NCI-H345 (cell line): ENCODE data around the gene PLCG1.
A peak's percentile ranks its signal among the peaks of the same experiment; 100 is the strongest.
"Not testable (repeated sequence)": the region's sequence is repeated elsewhere in the genome, so short reads cannot be mapped to it uniquely, and the experiment has no call there.

Experiments used
- DNase-seq: peaks from one replicate; lab custom pipeline; 2025; lab: John Stamatoyannopoulos, UW

Gene PLCG1

GRCh38 chr20:41124451-41125094, 12.8 kb upstream of the PLCG1 start:
- no peak for DNase-seq

DNA sequence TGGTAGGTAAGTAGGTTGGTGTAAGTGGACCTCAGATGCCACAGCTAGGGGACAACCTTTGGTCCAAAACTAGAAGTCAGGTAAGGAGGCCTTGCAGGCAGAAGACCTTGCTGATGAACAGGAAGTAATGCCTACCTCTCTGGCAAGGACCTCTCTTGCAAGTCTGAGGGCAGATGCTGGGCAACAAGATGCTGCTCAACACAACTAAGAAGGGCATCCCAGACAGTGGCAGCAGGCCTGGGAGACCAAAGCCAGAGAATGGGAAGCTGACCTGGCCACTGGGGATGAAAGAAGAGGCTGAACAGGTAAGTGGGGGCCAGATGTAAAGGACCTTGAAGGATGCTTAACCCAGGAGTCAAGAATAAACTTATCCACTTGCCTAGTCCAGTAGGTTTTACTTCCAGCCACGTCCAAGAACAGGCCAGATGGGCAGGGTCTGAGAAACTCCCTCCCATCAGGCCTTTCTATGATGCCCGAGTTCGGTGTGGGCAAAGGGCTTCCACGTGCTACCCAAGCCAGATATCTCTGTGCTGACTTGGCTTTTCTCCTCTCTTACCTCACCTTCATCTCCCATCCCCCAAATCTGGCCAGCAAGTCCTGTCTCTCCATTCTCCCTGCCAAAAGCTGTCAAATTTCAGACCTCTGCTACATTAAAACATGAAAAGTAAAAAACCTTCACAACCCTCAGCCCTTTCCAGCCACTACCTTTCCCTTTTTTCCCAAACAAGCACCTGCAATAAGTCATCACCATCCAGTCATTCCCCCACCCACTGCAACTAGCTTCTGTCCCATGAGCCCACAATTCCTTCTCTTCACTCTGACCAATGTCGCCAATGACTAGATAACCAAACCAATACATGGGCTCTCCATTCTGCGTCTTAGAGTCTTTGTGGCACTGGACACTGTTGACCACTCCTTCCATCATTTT, 11.5 kb upstream of the PLCG1 start:
- DNase-seq = no peak

DNA sequence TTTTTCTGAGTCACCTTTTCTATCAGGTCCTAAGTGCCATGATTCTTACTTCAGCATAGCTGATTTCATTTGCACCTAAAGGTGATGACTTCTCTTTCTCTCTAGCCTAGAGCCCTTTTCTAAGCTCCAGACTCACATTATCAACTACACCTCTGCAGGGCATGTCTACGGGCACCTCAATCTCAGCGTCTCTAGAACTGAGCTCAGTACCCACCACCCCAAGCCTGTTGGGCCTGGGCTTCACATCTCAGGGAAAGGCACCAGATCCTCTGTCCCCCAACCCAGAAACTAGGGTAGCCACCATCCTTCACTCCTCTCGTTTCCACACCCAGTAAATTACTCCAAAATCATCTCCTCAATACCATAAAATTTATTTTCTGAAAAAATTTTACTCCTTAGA, 10.6 kb upstream of the PLCG1 start:
- DNase-seq = no peak

DNA sequence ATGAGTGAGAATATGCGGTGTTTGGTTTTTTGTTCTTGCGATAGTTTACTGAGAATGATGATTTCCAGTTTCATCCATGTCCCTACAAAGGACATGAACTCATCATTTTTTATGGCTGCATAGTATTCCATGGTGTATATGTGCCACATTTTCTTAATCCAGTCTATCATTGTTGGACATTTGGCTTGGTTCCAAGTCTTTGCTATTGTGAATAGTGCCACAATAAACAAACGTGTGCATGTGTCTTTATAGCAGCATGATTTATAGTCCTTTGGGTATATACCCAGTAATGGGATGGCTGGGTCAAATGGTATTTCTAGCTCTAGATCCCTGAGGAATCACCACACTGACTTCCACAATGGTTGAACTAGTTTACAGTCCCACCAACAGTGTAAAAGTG, 9.0 kb upstream of the PLCG1 start:
- DNase-seq = not testable (repeated sequence)

DNA sequence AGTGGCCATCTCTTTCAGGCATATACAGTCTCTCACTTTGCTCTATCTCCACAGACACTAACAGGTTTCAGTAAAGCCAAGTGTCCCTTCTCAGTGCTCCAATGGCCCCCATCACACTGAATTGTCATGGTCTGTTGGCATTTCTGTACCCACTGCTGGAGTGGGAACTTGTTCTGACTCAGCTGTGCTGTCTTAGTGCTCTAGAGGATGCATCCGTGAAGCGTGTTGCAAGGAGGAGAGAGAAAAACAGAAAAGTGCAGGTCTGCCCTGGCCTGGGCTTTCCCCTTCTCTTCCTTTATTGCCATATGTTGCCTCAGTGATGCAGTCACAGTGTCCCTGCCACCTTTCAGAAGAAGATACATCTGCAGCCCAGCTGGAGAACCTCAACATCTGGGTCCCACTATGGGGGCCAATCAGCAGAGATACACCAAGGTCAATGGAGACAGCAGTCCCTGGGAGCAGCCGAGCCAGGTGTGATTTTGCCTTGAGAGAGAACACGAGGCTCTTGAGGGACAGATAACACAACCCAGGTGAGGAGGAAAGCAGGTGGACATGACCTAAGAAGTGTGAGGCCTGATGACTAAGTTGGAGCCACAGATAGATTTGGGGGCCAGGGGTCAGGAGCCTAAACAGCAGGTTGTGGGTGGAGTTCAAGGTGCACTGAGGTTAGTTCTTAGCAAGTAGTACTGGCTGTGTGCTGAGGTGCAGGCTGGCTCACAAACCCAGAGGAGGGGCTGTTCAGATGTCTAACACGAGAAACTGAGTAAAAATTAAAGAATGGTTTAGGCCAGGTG, 5.6 kb upstream of the PLCG1 start:
- no peak for DNase-seq

- DNase-seq = not testable (repeated sequence)
Observed at GRCh38 chr20:41132388-41132775, 5.0 kb upstream of the PLCG1 start.

GRCh38 chr20:41133709-41134361, 3.5 kb upstream of the PLCG1 start:
- DNase-seq = no peak

DNA sequence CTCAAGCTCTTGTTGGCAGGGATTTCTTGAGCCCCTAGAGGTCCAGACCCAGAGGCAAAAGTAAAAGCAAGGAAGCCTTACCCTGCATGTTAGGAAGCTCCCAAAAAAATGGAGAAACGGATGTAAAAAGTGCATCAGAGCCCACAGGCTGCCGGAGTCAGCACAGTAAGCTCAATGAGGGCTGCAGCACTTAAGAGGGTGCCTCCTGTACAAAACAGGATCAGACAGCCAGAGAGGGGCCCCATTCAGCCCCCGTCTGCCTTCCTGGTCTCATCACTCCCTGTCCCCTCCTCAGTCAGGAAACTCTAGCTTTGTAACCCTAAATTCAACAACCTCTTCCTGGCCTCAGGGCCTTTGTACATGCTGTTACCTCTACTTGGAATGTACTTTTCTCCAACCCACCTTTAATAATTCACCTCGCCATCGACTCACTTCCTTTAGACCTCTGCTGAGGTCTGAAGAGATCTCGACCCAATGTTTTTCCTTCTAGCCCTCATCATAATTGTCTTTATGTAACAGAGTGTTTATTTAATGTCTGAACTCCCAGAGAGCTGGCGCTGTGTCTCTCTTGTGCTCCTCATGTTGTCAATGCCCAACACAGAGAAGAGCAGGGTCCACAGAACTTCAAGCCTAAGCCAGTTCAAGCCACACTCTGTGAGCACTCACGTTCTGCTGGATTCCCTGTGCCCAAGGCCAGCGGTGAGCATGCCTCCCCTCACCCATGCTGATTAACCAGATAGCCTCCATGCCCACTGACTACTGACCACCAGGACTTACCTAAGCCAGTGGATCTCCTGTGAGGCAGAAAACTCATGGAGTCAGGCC, 2.8 kb upstream of the PLCG1 start:
- DNase-seq = no peak

DNA sequence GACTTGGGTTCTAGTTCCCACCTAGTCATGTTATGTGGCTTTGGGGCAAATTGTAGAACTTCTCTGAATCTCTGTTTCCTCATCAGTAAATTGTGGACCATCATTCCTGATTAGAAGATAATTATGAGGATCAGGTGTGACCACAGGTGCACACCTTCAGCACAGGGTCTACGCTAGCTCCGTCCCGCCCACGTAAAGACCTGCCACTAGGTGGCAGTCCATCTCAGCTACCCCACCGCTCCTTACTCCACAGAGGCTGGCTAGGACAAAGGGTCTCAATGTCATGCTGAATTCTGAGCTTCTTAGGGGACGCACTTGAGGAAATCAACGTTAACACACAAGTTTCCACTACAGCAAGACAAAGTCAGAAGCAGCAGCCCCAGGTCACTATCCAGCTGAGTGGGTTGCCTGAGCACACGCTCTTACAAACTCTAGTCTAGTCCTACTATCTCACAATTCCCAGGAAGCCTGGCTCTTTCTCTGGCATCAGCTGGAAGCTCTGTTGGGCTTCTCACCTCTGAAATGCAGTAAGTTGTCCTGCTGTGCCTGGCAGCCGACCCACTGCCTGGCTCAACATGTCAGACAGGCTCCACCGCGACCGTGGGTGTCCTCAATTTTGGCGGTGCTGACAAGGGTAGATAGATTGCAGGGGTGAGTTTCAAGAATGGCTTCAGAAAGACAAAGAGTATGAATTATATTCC, 2.0 kb upstream of the PLCG1 start:
- DNase-seq = peak; percentile 61

DNA sequence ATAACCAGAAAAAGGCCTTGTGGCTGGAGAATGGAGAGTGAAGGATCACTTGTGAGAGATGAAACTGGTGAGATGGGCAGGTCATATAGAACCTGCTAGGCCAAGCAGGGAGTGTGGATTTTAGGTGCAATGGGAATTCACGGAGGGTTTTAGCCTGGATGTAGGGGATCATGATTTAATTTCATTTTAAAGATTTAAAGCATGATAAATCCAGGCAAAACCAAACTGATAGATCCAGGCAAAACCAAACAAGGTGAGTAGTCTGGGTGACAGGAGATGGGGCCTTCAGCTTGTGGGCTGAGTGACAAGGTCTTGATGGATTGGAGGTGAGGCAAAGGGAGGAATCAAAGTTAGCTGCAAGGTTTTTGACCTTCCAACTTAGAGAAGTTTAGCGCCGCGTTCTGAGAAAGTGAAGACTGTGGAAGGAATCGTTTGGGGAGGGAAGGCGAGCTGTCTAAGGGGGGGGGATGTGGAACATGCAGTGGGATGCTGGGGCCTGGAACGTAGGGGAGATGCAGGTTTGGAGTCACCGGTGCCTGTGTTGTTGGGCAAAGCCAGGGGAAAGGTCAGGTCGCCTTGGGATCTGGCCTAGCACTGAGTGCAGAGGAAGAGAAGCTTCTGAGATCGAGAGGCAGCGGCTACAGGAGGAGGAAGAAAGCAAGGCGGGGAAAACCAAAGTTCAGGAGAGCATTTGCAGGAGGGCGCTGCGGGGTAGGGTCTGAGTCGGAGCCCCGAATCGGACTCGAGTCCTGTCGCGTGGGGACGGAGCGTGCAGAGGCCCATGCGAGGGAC, 1.3 kb upstream of the PLCG1 start:
- DNase-seq = no peak

- DNase-seq = peak; percentile 85
Observed at GRCh38 chr20:41137614-41138474, 501 bp downstream of the PLCG1 start.

- DNase-seq = no peak
Observed at GRCh38 chr20:41138475-41139226, 1.3 kb downstream of the PLCG1 start.

GRCh38 chr20:41139227-41140093, 2.1 kb downstream of the PLCG1 start:
- no peak for DNase-seq

- DNase-seq = no peak
Observed at GRCh38 chr20:41140226-41141133, 3.1 kb downstream of the PLCG1 start.

GRCh38 chr20:41141153-41141815, 3.9 kb downstream of the PLCG1 start:
- no peak for DNase-seq
